AG09319 (cell line): ENCODE results near the gene GAST.

Experiments
- DNase-seq: peaks from one replicate; pipeline ENCODE4 v3.0.0-alpha.2; 2010; ENCODE audit warnings: low read depth; ENCODE audit errors: extremely low read depth
- TF ChIP-seq, protein P1 (sequence below): IDR thresholded peaks from 2 replicates; pipeline ENCODE4 v1.5.1; 2011; ENCODE audit warnings: low read depth, mild to moderate bottlenecking, inconsistent platforms, low read length, moderate library complexity

Gene GAST

DNA sequence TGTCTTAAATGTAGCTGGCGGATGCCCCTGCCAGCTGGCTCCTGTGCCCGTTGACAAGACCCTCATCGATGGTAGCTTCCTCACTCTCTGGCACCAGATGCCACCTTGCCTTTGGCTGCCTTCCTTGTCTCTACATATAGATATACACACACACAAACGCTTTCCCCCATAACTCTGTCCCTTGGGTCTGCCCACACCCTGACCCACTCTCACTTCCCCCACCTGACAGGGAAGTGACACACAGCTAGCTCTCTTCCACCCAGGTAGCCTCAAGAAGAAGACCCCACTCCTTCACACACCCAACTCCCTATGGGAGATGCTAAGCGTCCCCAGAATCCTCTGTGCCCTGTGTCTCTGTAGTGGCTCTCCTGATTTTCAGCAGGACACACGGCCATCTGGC is 48.7 kb downstream of the GAST start:
- DNase-seq: no peak
- TF ChIP-seq, protein P1, sequence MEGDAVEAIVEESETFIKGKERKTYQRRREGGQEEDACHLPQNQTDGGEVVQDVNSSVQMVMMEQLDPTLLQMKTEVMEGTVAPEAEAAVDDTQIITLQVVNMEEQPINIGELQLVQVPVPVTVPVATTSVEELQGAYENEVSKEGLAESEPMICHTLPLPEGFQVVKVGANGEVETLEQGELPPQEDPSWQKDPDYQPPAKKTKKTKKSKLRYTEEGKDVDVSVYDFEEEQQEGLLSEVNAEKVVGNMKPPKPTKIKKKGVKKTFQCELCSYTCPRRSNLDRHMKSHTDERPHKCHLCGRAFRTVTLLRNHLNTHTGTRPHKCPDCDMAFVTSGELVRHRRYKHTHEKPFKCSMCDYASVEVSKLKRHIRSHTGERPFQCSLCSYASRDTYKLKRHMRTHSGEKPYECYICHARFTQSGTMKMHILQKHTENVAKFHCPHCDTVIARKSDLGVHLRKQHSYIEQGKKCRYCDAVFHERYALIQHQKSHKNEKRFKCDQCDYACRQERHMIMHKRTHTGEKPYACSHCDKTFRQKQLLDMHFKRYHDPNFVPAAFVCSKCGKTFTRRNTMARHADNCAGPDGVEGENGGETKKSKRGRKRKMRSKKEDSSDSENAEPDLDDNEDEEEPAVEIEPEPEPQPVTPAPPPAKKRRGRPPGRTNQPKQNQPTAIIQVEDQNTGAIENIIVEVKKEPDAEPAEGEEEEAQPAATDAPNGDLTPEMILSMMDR: no peak

DNA sequence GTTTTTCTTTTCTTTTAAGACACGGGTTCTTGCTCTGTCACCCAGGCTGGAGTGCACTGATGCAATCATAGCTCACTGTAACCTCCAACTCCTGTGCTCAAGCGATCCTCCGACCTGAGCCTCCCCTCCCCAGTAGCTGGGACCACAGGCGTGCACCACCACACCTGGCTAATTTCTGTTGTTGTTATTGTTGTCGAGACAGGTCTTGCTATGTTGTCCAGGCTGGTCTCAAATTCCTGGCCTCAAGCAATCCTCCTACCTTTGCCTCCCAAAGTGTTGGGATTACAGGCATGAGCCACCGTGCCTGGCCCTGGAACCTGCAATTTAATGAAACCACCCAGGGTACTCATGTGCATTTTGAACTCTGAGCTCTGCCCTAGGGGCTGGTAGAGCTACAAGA is 50.3 kb downstream of the GAST start:
- TF ChIP-seq, protein P1: no peak
- DNase-seq: no peak

DNA sequence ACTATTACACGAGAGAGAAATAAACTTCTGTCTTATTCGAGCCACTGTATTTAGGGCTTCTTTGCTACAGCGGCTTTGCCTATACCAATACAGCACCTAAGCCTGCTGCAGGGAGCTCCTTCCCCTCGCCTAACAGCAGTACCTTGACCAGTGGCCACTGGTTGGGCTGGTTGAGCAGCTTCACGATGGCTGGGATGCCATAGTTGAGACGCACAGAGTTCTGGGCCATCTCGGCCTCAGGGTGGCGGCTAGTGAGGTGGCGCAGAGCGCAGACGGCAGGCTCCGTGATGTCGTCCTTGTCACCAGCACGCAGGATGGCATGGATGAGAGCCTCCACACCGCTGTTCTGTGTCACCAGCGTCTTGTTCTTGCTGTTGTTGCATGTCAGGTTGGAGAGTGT is 50.7 kb downstream of the GAST start:
- TF ChIP-seq, protein P1: no peak
- DNase-seq: no peak

DNA sequence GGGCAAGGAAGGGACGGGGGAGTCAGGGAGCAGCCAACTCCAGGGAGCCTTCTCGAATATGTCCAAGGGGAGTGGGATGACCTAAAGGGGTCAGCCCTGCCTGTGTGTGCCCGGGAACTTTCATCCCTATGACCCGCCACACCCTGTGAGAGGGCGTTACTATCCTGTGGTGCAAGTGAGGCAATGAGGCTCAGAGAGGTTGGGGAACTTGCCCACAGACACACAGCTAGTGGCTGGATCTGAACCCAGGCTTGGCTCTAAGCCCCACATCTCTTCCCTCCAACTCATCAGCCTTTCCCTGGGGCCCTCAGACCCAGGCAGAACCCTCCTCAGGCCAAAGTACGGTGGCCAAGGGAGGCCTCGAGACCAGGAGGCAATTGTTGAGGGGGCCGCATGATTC is 51.2 kb downstream of the GAST start:
- no peak for DNase-seq
- TF ChIP-seq, protein P1: no peak
